HG03064 (cell line): ENCODE measurements around the gene TSPAN1.

Source experiments
- ATAC-seq: cut with Tn5 transposase; IDR thresholded peaks from one replicate; pipeline ENCODE4 v1.9.1; 2021; ENCODE audit warnings: low read depth; ENCODE audit not compliant: unreplicated experiment

The TSPAN1 gene

DNA sequence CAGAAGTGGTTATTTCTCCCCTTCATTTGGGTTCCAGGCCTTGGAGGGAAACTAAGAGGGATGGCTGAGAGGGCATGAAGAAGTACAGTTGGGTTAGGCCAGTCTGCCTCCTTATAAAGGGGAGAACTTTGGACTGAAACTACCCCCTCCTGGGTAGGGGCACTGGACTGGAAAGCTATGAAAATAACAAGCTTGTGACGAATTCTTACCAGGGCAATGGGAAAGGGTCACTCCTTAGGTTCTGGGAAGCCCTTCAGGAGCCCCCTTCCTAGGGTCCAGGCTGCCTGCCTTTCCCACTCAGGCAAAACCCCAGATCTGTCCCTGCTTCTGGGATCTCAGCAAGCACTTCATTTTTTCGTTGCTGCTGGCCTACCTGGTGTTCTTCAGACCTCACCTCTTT is 11.2 kb downstream of the TSPAN1 start:
- ATAC-seq = no peak

DNA sequence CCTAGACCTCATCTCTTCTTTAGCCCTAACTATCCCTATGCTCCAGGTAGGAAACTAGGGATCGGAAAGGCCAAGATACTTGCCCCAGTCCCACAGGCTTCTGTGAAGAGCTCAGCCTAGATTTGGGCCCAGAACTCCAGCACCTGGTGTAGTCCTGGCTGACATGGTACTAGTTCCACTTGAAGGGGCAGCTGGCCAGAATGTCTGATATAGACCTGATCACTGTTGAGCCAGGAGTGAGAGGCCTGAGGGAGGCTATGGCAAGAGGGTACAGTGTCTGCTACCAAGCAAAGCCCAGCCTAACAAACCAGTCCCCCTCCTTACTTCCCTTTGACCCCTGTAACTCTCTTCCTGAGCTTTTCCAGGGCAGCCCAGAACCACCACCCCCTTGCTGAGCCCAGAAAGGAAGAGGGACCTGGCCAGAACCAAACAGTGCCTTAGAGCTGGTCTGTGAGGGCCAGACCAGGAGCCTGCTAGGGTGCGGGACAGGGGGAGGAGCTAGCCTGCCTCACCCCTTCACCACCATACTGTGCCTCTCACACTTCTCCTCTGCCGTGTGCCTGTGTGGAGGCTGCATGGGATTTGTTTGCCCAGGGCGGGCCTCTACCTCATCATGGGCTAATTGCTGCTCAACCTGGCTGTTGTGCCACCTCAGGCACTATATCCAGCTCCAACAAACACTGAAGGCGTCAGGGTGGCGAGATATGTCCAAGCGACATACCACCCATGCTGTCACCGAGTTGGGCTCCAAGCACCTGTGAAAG is 12.4 kb downstream of the TSPAN1 start:
- ATAC-seq = no peak

DNA sequence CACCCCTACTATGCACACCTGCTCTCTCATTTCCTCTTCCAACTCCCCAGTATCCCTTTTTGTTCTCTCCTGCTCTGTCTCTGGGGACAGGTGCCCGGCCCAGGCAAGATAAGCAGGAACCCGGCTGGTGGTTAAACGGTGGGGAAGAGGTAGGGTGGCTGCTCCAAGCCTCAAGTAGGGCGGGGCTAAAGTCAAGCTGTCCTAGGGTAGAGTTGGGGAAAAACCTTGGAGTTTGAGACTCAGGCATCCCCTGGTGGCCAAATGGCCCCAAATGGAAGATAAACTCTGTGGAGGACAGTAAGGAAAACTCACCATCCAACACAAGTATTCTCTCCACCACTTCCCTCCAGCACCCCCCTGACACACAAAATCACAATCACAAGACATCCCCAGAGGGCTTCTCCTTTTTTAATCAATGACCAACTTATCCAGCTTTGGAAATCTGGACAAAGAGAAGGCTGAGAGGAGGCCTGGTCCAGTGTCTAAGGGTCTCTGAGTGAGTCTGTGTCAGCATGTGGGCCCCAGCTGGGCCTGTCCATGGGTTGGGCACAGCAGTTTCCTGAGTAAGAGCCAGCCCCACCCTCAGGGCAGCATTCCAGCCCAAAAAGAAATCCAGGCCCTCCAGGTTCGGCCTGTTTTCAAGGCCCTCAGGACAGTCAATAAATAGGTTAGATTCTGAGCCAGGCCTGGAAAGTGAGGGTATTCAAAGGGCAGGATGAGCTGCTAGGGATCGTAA is 13.6 kb downstream of the TSPAN1 start:
- ATAC-seq = no peak

DNA sequence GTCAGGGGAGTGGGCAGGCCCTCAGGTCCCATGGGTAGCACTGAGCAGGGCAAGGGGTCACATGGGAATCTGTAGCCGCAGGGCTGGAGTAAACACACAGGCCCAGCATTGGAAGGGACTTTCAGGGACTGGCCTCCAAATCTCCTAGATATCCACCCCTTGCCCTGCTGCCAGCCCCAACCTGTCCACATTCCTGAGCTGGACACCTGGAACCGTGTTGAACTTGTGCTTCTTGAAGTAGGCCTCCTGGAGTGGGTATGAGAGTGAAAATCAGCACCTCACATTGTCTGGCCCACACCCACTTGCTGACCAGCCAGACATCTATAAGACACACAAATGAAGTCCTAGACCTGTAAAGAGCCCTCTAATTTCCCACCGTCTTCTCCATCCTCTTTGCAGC is 15.7 kb downstream of the TSPAN1 start:
- ATAC-seq = no peak

DNA sequence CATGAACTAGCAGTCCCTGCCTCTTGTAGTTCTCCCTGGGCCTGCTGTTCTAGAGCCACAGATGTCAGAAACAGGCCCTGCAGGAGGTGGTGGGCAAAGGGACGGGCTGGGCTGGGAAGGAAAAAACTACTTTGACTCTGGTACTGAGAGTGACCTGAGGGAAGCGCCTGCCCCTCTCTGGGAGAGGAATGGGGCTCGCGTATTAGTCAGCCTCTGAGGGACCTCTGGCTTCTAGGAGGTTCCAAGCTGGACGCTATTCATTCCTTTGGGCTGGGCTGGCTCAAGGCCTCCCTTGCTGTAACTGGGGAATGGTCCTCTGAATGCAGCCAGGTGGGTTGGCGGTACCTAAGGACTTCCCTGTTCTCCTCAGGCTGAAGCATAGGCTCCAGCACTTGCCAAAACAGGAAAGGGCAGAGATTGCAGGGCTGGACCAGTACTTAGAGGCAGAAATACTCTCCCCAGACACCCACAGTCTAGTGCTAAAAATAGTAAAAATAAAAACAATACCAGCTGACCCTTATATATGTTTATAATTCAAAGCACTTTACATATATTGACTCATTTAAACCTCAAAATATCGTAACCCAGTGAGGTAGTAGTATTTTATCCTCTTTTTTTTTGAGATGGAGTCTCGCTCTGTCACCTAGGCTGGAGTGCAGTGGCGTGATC is 16.3 kb downstream of the TSPAN1 start:
- no peak for ATAC-seq

DNA sequence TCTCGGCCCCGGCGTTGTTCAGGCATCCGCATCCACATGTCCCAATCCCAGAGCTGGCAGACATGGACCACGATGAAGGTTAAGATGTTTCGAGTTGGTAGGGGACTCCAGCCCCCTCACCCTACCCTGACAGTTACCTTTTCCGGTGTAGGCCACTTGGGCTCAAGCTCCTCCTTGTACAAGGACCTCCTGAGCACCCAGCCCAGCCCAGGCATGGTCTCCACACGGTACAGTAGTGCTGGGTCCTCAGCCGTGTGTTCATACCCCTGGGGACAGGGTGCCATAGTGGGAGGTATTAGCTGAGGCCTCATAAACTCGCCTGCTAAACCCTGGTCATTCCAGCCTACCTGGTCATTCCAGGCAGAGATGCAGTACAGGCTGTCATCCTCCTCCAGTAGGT is 17.3 kb downstream of the TSPAN1 start:
- ATAC-seq = no peak

DNA sequence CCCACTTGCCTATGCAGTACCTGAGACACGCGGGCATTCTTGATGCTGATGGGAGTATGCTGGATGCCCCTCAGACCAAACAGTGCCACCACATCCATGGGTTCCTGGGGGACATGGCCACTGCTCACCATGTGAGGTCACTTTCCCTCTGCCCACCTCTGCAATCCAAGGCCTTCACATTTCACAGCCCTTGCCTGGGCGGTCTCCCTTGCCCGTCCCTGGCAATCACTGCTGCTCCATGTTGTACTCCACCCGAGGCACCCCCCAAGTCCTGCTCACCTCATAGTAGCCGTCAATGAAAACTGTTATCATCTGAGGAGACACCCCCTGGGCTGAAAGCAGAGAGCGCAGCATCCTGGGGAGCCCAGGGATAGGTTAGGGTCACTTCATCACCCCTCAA is 18.4 kb downstream of the TSPAN1 start:
- ATAC-seq = no peak

DNA sequence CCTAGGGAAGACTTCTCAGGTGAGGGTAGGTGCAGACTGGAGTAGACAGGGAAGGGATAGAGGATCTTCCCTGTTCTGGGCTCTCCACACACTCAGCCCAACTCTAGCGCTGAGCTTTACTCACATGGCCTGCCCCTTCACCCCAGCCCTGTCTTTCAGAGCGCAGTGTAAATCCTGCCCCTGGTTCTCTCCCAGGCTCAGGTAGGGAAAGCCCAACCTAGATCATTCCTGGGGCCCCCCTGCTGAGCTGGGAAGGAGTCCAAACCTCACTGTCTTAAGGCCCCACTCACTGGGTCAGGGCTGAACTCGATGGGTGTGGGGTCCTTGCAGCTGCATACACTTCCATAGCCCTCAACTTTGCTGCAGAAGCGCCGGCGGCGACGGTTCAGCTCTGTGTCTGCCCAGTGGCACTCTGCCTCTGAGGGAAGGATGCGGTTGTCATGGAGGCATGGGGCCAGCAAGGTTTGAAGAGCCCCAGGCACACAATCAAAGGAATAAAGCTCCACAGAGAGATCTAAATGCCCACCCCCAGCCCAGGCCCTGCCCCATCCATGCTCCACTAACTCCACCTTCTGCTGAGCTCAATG is 19.2 kb downstream of the TSPAN1 start:
- no peak for ATAC-seq

DNA sequence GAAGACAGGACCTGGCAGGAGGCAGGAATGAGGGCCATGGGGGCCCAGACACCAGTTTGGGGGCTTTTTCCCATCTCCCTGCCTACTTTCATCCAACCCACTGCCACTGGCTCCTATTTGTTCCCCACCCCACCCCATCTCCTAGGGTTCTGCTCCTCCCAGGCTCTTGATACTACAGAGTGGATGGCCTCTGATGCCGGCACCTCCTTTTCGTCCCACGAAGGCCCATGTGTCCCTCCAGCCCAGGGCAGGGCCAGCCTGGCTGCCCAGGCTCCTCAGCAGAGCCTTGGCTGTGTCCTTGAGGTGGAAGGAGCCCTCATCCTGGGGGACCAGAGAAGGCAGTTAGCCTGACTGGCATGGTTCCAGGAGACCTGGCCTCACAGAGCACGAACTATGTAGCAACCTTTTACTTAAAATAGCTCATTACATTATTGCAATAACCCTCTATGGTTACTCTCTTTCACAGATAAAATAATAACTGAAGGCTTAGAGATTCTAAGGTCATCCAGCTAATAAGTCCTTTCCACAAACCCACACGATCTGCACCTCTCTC is 19.8 kb downstream of the TSPAN1 start:
- no peak for ATAC-seq

DNA sequence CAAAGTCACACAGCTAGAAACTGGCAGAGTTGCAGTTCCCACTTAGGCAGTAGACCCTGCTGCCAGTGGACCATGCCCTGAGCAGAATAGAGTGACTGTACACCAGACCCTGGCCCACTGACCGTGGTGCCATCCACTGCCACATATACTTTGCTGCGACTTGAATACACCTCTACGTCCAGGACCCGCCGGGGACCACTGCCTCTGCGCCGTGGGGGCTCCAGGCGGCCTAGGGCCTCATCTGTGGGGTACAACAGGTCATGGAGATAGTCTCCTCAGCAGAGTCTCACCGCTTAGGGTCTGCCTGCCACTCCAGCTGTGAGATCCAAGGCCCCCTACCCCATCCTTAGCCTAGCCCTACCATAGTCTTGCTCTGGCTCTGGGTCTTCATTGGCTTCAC is 21.7 kb downstream of the TSPAN1 start:
- ATAC-seq = no peak

DNA sequence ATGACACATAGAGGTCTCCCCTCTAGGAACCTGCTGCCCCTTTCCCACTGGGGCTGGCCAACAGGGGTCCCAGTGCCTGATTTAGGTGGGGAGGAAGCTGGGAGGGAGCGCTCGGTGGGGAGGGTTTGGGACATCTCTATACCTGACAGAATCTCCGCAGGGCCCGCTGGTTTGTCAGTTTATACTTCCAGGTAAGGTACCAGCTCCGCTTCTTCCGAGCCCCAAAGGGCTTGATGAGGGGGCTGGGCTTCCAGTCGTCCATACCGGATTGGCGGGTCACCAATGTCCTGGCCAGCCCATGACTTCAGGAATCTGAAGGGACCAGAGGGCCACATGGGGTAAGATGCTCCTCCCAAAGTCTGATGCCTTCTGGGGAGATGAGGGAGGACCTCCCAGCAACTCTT is 22.7 kb downstream of the TSPAN1 start:
- ATAC-seq = no peak

DNA sequence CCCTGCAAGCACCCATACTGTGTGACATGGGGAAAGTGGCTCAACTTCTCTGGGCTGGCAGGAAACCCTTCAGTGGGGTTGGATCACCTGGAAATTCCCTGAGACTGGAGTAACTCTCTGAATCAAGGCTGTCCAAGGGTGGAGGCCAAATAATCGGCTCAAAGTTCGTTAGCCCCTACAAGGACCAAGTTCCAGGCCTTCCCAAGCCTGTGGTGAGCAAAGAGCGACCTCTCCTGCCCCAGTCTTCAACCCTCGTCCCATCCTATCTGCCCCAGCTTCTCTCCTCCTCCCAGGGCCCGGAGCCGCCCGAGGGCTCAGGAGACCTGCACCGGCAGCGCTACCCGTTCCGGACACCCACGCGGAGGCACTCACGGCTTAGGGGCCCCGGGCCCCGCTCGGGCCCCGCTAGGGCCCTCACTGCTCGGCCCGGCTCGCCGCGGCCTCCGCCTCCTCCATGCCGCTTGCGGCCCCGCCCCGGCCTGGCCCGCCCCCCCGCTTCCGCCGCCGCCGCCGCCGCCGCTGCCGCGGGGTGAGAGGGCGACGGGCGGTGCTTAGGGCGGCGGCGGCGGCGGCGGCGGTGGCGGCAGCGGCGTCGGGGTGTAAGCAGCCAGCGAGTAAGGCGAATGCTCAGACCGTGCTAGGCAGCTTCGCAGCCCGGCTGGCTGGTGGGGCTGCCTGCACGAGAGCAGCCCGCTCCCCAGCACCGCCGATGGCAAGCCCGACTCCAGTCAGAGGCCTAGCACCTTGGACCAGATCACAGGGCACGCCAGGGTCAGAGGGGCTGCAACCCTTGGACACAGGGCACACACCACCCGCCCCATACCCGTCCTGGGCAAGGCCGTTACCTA is 23.3 kb downstream of the TSPAN1 start, which contains the start of gene POMGNT1:
Gene POMGNT1, minus strand, starts transcription at position 471 of the 848 bp plus-strand sequence. CDS start 613 bp downstream, outside the sequence.
- peak; percentile 86 for ATAC-seq

DNA sequence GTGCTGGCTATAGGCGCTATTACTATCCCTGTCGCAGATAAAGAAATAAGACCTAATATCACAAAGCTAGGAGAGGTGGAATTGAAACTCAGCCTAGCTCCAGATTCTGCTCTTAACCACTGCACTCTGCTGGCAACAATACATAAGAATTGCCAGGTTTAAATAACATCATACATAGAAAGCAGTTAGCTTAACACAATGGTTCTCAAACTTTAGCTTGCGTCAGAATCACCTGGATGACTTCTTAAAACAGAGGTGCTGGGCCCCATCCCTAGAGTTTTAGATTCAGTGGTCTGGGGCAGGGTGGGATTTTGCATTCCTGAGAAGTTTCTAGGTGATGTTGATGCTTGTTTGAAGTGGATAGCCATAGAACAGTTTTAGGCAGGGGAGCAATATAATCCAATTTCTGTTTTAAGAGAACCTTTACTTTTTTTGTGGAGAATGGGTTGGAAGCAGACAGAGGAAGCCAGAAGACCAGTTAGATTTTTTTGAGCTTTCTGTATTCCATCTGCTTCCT is 24.4 kb downstream of the TSPAN1 start:
- no peak for ATAC-seq

DNA sequence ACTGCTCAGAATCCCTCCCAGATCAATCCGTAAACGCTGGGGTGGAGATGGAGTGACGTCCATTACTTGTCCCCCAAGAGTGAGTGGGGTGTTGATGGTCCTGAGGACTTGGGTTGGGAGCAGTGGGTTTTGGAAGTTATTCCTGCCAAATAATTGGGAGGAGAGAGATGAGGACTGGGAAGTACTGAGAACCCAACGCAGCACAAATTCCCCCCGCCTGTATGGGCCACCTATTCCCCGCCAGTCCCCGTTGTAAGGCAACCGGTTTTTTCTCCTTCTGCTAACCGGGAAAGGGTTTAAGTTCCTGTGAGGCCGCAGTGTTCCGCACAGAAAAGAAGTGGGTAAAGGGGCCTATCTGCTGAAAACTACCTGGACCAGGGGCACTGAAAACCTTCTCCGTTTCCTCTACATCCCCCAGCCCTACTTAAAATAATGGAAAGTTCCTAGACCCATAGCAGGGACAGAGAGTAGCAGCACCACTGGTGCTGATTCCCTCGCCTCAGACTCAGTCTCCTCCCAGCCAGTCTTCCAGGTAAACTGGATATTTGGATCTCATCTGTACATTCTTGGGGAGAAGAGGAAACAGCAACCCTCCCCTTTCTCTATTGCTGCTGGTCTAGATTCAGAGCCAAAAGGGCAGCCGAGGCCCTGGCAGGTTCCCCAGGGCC is 29.0 kb downstream of the TSPAN1 start:
- ATAC-seq = no peak

DNA sequence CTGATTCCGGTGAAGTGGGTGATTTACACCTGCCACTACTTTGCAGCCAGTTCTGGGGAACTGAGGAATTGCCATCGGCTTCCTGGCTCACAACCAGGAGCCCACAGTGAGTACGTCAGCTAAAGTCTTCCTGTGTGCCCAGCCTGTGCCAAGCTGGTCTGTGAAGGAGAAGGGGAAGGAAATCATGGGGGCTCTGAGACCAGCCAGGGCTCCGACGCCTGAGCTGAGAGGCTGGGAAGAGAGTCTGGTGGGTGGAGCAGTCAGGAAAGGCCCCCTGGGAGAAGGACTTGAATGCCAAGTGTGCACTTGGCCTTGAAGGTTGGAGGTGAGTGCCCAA is 29.5 kb downstream of the TSPAN1 start:
- no peak for ATAC-seq

DNA sequence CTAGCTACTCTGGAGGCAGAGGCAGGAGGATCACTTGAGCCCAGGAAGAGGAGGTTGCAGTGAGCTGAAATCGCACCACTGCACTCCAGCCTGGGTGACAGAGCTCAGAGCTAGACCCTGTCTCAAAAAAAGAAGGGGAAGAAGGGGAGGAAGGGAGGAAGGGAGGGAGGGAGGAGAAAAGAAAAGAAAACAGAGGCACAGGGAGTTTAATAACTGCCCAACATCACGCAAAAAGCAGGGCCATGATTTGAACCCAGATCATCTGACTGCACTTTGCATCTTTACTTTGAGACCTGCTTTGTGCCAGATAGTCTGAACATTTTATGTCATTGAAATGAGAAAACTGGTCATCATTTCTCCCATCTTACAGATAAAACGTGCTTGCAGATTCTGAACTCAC is 30.3 kb downstream of the TSPAN1 start:
- no peak for ATAC-seq

DNA sequence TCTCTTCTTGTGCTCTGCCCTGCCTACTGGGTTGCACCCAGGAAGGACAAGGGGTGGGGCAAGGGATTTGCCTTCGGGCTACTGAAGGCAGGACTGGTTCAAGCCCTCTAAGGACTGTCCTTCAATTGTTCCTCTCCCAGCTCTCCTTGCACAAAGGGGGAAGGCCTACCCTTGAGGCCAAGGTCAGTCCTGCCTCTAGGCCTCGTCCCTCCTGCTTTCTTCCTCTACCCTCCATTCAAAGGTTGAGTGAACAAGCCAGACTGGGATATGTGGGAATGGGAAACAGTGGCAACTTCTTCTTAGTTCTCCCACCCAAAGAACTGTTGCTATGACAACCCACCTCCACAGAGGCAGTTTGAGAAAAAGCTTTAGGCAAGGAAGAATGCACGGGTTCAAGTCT is 30.9 kb downstream of the TSPAN1 start:
- ATAC-seq = no peak

DNA sequence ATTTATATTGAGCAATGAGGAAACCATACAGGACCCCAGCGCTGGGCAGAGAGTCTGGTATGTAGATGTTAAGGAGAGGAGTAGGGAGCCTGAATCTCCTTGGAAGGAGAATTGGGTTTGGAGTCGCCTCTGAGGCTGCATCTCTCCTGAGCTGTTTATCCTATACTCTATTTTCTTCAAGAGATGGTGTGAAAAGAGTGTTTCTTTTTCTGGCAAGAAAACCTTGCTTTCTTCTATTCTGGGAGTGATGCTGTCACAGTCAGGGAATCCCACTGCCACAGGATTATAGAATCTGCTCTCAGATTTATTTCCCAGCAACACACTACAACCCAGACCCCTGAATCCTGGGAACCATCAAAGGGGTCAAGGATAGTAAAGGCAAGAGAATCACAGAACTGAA is 31.5 kb downstream of the TSPAN1 start:
- no peak for ATAC-seq

DNA sequence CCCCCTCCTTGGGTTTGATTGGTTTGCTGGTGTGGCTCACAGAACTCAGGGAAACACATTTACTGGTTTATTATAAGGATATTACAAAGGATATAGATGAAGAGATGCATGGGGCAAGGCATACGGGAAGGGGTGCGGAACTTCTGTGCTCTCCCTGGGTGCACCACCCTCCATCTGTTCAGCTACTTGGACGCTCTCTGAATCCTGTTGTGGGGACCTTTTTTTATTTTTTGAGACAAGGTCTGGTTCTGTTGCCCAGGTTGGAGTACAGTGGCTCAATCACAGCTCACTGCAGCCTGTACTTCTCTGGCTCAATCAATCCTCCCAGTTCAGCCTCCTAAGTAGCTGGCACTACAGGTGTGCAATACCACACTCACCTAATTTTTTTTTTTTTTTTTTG is 35.7 kb downstream of the TSPAN1 start:
- no peak for ATAC-seq
